BE2C (cell line): ENCODE measurements around the gene ETV4.

ENCODE experiments used
- DNase-seq: peaks from one replicate; pipeline ENCODE4 v3.0.0-alpha.2; 2020
- H3K27me3 ChIP-seq: fragments of 250-450 bp; sonication (Bioruptor Pico); 2 replicates; pipeline ENCODE4 v1.5.1; 2020; ENCODE audit warnings: mild to moderate bottlenecking
- H3K36me3 ChIP-seq: fragments of 250-450 bp; sonication (Bioruptor Pico); 2 replicates; pipeline ENCODE4 v1.5.1; 2020; ENCODE audit warnings: mild to moderate bottlenecking
- H3K4me1 ChIP-seq: fragments of 250-450 bp; sonication (Bioruptor Pico); 2 replicates; pipeline ENCODE4 v1.5.1; 2020
- H3K4me3 ChIP-seq: 2 replicates; pipeline ENCODE4 v1.5.1; 2011; ENCODE audit warnings: low read depth, low read length
- H3K9me3 ChIP-seq: fragments of 250-450 bp; sonication (Bioruptor Pico); 2 replicates; pipeline ENCODE4 v1.5.1; 2020
- TF ChIP-seq, protein P1 (sequence below): IDR thresholded peaks from 2 replicates; pipeline ENCODE4 v1.5.1; 2012; ENCODE audit warnings: mild to moderate bottlenecking, low read depth, low read length

The ETV4 gene

GRCh38 chr17:43482103-43483012 is 63.8 kb downstream of the ETV4 start:
- Histone ChIP-seq H3K4me3 (no peak overlapping the region), H3K27me3 (no peaks in the 10 kb centered on the region), H3K4me1 (0 out of 2 replicates have a peak, but pooled peaks cover 3% of the 10 kb centered on the region), H3K36me3 (no peaks in the 10 kb centered on the region), H3K9me3 (no peaks in the 10 kb centered on the region)
- DNase-seq: no peak
- TF ChIP-seq, protein P1, sequence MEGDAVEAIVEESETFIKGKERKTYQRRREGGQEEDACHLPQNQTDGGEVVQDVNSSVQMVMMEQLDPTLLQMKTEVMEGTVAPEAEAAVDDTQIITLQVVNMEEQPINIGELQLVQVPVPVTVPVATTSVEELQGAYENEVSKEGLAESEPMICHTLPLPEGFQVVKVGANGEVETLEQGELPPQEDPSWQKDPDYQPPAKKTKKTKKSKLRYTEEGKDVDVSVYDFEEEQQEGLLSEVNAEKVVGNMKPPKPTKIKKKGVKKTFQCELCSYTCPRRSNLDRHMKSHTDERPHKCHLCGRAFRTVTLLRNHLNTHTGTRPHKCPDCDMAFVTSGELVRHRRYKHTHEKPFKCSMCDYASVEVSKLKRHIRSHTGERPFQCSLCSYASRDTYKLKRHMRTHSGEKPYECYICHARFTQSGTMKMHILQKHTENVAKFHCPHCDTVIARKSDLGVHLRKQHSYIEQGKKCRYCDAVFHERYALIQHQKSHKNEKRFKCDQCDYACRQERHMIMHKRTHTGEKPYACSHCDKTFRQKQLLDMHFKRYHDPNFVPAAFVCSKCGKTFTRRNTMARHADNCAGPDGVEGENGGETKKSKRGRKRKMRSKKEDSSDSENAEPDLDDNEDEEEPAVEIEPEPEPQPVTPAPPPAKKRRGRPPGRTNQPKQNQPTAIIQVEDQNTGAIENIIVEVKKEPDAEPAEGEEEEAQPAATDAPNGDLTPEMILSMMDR: no peak

DNA sequence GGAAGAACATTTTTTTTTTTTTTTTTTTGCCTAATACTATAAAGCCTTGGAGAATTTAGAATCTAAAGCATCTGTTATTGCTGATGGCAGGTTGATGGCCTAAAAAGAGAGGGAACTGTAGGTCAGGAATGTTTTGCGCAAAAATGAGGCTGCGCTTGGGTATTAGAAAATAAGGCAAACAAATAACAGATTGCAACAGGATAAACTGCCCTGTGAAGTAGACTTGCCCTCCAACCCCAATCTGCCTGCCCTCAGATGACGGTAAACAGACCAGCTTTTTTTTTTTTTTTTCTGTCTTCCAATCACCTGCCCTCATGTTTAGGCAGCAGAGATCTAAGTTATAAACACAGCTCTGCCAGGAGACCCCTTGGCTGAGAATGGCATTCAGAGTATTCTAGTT is 66.2 kb downstream of the ETV4 start:
- no peaks in the 10 kb centered on the region for H3K9me3 ChIP-seq
- 0 out of 2 replicates have a peak, but pooled peaks cover 1% of the 10 kb centered on the region for H3K4me1 ChIP-seq
- TF ChIP-seq, protein P1: no peak
- no peaks in the 10 kb centered on the region for H3K27me3 ChIP-seq
- no peak for DNase-seq
- H3K36me3 ChIP-seq: no peaks in the 10 kb centered on the region
- H3K4me3 ChIP-seq: no peak overlapping the region
